K562 (cell line): ENCODE measurements around the gene SLC22A16. TPM values are rescaled to one million over a fixed set of nuclear protein-coding genes. Genes with fewer than 3 reads are reported as not detected.

Experiments
- CBFA2T3 ChIP-seq: fragments of 450-650 bp; IDR thresholded peaks from 2 replicates; pipeline ENCODE4 v1.6.1; 2017
- KLF6 ChIP-seq: fragments of 250-450 bp; sonication (Bioruptor Pico); IDR thresholded peaks from 2 replicates; pipeline ENCODE4 v1.4.0; 2020; ENCODE audit warnings: mild to moderate bottlenecking, moderate library complexity, borderline replicate concordance
- L3MBTL2 ChIP-seq: fragments of 450-650 bp; IDR thresholded peaks from 2 replicates; pipeline ENCODE4 v1.6.1; 2016; ENCODE audit warnings: mild to moderate bottlenecking, moderate library complexity
- MEIS2 ChIP-seq: fragments of 450-650 bp; IDR thresholded peaks from 2 replicates; pipeline ENCODE4 v1.6.1; 2014; ENCODE audit warnings: mild to moderate bottlenecking; ENCODE audit not compliant: partially characterized antibody
- NR2C2 ChIP-seq, 2 experiments: fragments of 200-800 bp in 1 of 2; sonication (Bioruptor generic) in 1 of 2; sonication (generic) in 1 of 2; formaldehyde crosslinking in 1 of 2; IDR thresholded peaks; 2 replicates each; pipeline versions ENCODE4 v1.6.1 to v1.8.0; 2016 to 2022; ENCODE audit warnings: mild to moderate bottlenecking in 1 of 2, missing compliant biosample characterization in 1 of 2, missing genetic modification characterization in 1 of 2, missing genetic modification reagents in 1 of 2
- polyA plus RNA-seq, 8 experiments: library from polyadenylated mRNA; depleted of rRNA in 4 of 8; stranded (reverse) in 5 of 8; unstranded in 3 of 8; fragments of >200 nt; fragmentation: Nextera tagmentation in 2 of 8; fragmentation: Illumina TruSeq in 1 of 8; extraction: Ambion mirVana in 2 of 8; extraction: Trizol in 1 of 8; gene quantifications; 2 replicates each; pipeline versions ENCODE4 v1.2.1 to v1.2.3, GENCODE V29; 2011 to 2014; ENCODE audit warnings: inconsistent platforms in 1 of 8, missing spikeins in 1 of 8
- total RNA-seq, 7 experiments: library from RNA; depleted of rRNA in 6 of 7; stranded (reverse); fragments of >200 nt in 6 of 7; fragmentation: Illumina TruSeq in 2 of 7; extraction: Trizol in 2 of 7; gene quantifications; 2 replicates each; pipeline versions ENCODE4 v1.2.1 to v1.2.3, GENCODE V29; 2011 to 2021; ENCODE audit warnings: low replicate concordance in 1 of 7
- TF ChIP-seq, protein P1 (sequence below): fragments of 450-650 bp; formaldehyde crosslinking; IDR thresholded peaks from 2 replicates; pipeline ENCODE4 v1.4.0; 2022; ENCODE audit warnings: missing genetic modification characterization
- TF ChIP-seq, protein P2 (sequence below): IDR thresholded peaks from 3 replicates; pipeline ENCODE4 v1.6.1; 2011; ENCODE audit warnings: borderline replicate concordance, mild to moderate bottlenecking; ENCODE audit not compliant: insufficient read length, insufficient read depth
- TF ChIP-seq, protein P3 (sequence below): fragments of 450-650 bp; IDR thresholded peaks from 2 replicates; pipeline ENCODE4 v1.6.1; 2016; ENCODE audit warnings: mild to moderate bottlenecking, moderate library complexity

The SLC22A16 gene
- total and polyA plus RNA-seq, 9 of the 15 experiments (the other 6 are each of a cell fraction or from before 2014, with no cell fraction given) = not detected

DNA sequence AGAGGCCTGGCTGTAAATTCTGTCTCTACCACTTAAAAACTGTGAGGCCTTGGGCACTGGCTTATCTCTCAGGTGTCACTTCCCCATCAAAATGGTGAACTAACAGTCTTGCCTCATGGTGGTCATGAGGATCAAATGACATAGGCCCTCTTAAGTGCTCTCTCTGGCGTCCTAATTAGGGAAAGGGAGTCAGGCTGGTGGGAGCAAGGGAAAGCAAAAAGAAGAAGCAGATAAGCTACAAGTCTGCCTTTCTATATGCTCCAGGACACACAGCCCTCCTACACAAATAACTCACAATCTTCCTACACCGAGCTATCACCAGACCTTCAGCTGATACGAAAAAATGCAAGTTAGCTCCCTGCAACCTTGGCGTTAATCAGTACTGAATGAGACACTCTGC lies 19.5 kb upstream of the SLC22A16 start (continued):
- TF ChIP-seq MEIS2 = peak; percentile 60
- TF ChIP-seq, protein P1, sequence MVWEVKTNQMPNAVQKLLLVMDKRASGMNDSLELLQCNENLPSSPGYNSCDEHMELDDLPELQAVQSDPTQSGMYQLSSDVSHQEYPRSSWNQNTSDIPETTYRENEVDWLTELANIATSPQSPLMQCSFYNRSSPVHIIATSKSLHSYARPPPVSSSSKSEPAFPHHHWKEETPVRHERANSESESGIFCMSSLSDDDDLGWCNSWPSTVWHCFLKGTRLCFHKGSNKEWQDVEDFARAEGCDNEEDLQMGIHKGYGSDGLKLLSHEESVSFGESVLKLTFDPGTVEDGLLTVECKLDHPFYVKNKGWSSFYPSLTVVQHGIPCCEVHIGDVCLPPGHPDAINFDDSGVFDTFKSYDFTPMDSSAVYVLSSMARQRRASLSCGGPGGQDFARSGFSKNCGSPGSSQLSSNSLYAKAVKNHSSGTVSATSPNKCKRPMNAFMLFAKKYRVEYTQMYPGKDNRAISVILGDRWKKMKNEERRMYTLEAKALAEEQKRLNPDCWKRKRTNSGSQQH (CRISPR knock-in tag) = 0 out of 2 replicates have a peak, but pooled peaks have one; percentile 35
- TF ChIP-seq L3MBTL2 = peak; percentile 67; the same call in 1 of the 2 replicates
- TF ChIP-seq, protein P2, sequence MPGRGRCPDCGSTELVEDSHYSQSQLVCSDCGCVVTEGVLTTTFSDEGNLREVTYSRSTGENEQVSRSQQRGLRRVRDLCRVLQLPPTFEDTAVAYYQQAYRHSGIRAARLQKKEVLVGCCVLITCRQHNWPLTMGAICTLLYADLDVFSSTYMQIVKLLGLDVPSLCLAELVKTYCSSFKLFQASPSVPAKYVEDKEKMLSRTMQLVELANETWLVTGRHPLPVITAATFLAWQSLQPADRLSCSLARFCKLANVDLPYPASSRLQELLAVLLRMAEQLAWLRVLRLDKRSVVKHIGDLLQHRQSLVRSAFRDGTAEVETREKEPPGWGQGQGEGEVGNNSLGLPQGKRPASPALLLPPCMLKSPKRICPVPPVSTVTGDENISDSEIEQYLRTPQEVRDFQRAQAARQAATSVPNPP = no peak
- TF ChIP-seq, protein P3, sequence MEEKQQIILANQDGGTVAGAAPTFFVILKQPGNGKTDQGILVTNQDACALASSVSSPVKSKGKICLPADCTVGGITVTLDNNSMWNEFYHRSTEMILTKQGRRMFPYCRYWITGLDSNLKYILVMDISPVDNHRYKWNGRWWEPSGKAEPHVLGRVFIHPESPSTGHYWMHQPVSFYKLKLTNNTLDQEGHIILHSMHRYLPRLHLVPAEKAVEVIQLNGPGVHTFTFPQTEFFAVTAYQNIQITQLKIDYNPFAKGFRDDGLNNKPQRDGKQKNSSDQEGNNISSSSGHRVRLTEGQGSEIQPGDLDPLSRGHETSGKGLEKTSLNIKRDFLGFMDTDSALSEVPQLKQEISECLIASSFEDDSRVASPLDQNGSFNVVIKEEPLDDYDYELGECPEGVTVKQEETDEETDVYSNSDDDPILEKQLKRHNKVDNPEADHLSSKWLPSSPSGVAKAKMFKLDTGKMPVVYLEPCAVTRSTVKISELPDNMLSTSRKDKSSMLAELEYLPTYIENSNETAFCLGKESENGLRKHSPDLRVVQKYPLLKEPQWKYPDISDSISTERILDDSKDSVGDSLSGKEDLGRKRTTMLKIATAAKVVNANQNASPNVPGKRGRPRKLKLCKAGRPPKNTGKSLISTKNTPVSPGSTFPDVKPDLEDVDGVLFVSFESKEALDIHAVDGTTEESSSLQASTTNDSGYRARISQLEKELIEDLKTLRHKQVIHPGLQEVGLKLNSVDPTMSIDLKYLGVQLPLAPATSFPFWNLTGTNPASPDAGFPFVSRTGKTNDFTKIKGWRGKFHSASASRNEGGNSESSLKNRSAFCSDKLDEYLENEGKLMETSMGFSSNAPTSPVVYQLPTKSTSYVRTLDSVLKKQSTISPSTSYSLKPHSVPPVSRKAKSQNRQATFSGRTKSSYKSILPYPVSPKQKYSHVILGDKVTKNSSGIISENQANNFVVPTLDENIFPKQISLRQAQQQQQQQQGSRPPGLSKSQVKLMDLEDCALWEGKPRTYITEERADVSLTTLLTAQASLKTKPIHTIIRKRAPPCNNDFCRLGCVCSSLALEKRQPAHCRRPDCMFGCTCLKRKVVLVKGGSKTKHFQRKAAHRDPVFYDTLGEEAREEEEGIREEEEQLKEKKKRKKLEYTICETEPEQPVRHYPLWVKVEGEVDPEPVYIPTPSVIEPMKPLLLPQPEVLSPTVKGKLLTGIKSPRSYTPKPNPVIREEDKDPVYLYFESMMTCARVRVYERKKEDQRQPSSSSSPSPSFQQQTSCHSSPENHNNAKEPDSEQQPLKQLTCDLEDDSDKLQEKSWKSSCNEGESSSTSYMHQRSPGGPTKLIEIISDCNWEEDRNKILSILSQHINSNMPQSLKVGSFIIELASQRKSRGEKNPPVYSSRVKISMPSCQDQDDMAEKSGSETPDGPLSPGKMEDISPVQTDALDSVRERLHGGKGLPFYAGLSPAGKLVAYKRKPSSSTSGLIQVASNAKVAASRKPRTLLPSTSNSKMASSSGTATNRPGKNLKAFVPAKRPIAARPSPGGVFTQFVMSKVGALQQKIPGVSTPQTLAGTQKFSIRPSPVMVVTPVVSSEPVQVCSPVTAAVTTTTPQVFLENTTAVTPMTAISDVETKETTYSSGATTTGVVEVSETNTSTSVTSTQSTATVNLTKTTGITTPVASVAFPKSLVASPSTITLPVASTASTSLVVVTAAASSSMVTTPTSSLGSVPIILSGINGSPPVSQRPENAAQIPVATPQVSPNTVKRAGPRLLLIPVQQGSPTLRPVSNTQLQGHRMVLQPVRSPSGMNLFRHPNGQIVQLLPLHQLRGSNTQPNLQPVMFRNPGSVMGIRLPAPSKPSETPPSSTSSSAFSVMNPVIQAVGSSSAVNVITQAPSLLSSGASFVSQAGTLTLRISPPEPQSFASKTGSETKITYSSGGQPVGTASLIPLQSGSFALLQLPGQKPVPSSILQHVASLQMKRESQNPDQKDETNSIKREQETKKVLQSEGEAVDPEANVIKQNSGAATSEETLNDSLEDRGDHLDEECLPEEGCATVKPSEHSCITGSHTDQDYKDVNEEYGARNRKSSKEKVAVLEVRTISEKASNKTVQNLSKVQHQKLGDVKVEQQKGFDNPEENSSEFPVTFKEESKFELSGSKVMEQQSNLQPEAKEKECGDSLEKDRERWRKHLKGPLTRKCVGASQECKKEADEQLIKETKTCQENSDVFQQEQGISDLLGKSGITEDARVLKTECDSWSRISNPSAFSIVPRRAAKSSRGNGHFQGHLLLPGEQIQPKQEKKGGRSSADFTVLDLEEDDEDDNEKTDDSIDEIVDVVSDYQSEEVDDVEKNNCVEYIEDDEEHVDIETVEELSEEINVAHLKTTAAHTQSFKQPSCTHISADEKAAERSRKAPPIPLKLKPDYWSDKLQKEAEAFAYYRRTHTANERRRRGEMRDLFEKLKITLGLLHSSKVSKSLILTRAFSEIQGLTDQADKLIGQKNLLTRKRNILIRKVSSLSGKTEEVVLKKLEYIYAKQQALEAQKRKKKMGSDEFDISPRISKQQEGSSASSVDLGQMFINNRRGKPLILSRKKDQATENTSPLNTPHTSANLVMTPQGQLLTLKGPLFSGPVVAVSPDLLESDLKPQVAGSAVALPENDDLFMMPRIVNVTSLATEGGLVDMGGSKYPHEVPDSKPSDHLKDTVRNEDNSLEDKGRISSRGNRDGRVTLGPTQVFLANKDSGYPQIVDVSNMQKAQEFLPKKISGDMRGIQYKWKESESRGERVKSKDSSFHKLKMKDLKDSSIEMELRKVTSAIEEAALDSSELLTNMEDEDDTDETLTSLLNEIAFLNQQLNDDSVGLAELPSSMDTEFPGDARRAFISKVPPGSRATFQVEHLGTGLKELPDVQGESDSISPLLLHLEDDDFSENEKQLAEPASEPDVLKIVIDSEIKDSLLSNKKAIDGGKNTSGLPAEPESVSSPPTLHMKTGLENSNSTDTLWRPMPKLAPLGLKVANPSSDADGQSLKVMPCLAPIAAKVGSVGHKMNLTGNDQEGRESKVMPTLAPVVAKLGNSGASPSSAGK = peak; percentile 69
- TF ChIP-seq NR2C2 (CRISPR knock-in tag; IDR thresholded peaks at IDR 0.05) = no peak
- 0 out of 2 replicates have a peak, but pooled peaks have one; percentile 17 for TF ChIP-seq NR2C2 (tag; IDR thresholded peaks at IDR 0.05)
- peak; percentile 22; the same call in 1 of the 2 replicates for TF ChIP-seq CBFA2T3
- no peak for TF ChIP-seq KLF6 (CRISPR knock-in tag)
